GM18499 (cell line): ENCODE results near the gene KAT8.
"Not testable (repeated sequence)": the region's sequence is repeated elsewhere in the genome, so short reads cannot be mapped to it uniquely, and the experiment has no call there.

ENCODE experiments used
- ATAC-seq: cut with Tn5 transposase; IDR thresholded peaks from one replicate; pipeline ENCODE4 v1.9.1; 2021; ENCODE audit warnings: moderate number of reproducible peaks; ENCODE audit not compliant: insufficient read depth, unreplicated experiment

KAT8 gene

GRCh38 chr16:31143011-31143693 is 25.7 kb downstream of the KAT8 start:
- ATAC-seq: no peak

DNA sequence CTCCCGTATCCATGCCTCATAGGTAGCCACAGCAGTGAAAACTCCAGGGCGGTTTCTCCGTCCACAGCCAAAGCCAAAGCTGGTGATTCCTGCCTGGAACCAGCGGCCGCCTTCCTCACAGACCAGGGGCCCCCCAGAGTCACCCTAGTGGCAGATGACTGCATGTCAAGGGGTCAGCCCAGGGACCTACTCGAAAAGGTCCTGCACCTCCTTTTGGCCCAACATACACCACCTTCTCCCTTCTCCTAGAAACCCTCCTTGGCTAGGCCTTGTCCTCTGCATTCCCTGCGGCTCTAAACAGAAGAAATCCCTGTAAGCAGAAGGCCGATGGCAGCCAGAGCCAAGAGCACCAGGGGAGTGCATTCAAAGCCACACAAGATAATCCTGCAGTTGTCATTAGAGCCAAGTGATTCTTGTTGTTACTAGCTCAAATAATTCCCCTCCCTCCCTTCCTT is 26.3 kb downstream of the KAT8 start:
- no peak for ATAC-seq

- ATAC-seq: not testable (repeated sequence)
These were observed 27.0 kb downstream of the KAT8 start for GRCh38 chr16:31144418-31144817.

DNA sequence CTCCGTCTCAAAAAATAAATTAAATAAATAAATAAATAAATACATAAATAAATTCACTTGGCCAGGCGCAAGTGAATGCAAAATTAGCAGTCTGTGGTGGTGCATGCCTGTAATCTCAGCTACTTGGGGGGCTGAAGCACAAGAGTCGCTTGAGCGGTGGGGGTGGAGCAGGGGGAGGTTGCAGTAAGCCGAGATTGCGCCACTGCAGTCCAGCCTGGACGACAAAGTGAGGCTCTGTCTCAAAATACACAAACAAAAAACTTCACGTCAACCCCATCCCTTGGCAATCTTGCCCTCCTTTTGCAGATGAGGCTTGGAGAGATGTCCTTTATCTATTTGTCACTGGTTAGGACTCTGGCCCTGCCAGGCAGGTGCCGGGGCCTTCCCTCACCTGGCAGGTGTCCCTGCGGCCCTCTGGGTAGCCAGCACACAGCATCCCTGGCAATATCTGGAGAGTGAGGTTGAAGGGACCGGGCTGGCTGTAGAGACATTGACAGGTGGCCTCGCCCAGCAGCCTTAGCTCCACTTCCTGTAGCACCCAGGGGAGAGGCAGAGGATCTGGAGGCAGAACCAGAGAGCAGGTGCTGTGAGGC is 28.0 kb downstream of the KAT8 start:
- ATAC-seq: no peak

DNA sequence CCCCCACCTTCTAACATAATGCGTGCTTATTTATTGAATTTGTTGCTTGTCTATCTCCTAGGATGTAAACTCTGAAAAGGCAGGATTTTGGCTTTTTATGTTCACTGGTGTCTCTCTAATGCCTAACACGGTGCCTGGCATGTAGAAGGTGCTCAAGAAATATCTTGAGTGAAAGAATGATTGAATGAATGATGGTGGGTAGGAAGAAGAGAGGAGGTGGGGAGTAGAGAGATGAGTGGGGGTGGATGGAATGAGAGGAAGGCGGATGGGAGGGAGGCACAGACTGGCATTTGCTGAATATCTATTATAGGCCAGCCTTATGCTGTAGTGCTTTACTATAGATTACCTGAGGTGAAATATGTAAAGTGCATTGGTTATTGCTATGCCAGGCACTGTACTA is 30.1 kb downstream of the KAT8 start:
- ATAC-seq: no peak

GRCh38 chr16:31148281-31148728 is 30.8 kb downstream of the KAT8 start:
- no peak for ATAC-seq

DNA sequence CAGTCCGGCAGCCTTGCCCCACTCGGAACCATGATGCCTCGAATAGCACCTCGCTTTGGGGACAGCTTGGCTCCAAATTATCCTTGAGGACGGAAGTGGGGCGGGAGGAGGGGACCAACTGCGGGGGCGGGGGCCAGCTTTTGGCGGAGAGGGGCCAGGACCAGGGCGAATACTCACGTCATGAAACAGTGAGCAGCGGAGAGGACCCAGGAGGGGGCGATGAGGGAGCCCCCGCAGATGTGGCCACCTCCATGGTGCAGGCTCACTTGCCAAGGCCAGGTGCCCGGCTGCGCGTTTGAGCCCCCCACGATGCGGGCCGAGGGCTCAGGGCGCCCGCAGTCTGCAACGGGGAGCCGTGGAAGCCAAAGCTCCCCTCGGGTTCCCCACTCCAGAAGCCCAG is 31.4 kb downstream of the KAT8 start:
- ATAC-seq: no peak

- ATAC-seq: no peak
These were observed 31.9 kb downstream of the KAT8 start for GRCh38 chr16:31149332-31149731.

DNA sequence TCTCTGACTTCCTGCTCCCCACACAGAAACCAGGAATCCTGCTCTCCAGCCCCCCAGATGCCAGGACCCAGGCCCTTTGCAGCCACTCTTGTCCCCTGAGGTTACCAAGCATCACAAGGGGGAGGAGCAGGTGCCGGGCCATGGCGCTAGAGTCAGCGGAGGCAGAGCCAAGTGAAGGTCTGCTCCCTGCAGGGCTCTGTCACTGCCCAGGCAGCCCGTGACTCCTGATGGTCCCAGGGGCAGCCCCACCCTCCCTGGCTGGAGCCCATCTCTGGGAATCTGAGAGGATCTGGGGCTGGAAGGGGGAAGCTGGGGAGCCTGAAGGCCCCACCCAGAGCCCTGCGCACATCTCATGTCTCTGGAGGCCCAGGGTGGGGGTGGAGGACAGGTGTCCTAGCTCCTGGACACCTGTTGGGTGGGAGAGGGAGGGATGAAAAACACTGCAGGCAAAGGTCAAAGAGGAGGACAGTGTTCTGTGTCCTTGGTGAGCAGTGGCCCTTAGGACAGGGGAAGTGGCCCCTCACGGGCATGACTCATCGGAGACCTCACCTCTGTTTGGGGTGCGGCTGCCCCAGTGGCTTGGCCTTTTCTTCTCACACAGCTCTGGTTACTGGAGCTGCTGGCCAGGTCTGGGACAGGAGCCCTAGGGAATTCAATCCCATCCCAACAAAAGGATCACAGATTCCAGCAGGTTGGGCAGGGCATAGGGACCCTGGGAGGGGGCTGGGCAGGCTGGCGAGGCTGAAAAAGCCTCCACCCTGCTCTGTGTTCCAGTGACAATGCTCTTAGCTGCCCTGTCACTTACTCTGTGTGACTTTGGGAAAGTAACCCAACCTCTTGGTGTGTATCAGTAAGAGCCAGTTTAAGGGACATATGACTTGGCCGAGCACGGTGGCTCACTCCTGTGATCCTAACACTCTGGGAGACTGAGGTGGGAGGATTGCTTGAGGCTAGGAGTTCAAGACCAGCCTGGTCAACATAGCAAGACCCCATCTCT is 32.7 kb downstream of the KAT8 start, which contains the start of gene PRSS36:
Gene PRSS36 (minus strand): TSS at position 173 of the 997 bp plus-strand sequence. CDS start 31 bp downstream, at position 142.
- no peak for ATAC-seq

DNA sequence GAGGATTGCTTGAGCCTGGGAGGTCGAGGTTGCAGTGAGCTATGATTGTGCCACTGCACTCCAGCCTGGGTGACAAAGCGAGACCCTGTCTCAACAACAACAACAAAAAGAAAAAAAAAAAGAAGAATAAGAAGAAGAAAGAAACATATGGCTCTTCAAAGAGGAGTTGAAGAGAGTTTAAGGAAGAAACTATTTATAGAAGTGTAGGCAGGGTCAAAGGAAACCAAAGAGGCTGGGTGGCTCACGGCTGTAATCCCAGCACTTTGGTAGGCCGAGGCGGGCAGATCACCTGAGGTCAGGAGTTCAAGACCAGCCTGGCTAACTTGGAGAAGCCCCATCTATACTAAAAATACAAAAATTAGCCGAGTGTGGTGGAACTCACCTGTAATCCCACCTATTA is 33.5 kb downstream of the KAT8 start:
- ATAC-seq: not testable (repeated sequence)

DNA sequence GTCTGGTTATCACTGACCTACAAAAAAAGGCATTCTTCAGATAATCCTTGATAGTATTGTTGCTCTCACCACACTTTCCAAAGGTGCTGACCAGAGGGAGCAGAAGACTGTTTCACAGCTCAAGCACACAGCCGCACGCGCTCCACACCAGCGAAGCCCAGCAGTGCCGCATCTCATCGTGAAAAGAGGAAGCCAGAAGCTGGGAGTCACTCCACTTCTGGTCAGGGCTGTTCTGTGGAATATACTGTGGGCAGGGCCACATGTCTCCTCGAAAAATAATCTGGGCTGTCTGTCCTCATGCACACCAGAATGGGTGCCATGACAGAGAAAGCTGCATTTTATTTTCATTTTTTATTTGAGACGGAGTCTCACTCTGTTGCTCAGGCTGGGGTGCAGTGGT is 39.7 kb downstream of the KAT8 start:
- ATAC-seq: no peak

- ATAC-seq: no peak
These were observed 49.9 kb downstream of the KAT8 start for GRCh38 chr16:31167315-31167714.

DNA sequence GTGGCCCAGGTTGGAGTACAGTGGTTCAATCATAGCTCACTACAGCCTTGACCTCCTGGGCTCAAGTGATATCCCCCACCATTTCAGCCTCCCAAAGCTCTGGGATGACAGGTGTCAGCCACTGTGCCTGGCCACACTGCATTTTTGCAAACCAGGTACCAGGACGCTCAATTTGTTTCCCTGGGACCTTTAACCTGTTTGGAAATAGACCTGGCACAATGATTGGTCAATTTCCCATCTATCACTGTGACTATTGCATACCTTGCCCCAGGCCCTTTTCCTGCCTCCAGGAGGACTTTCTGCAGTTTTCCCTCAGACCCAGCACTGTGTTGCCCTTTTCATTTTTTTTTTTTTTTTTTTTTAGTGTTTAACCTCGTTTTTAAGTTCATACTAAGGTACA is 51.4 kb downstream of the KAT8 start:
- no peak for ATAC-seq

GRCh38 chr16:31170048-31170447 is 52.6 kb downstream of the KAT8 start:
- ATAC-seq: not testable (repeated sequence)

GRCh38 chr16:31177136-31177535 is 59.7 kb downstream of the KAT8 start:
- no peak for ATAC-seq

- ATAC-seq: no peak
These were observed 61.8 kb downstream of the KAT8 start for GRCh38 chr16:31179219-31179746.

GRCh38 chr16:31179747-31180459 is 62.4 kb downstream of the KAT8 start, which contains the start of gene FUS:
Gene FUS (plus strand): TSS chr16:31180139. CDS start chr16:31180215, 76 bp downstream.
- peak; percentile 40 for ATAC-seq
